GM12878 (cell line): ENCODE measurements around the gene MYOM3. TPM values are rescaled to one million over a fixed set of nuclear protein-coding genes. Genes with fewer than 3 reads are reported as not detected.

Experiments used
- ATAC-seq: fragments of 200-7000 bp; cut with Tn5 transposase; 3 replicates; pipeline ENCODE4 v1.9.1; 2020; ENCODE audit warnings: mild to moderate bottlenecking, moderate library complexity
- BruUV-seq: library from RNA; stranded (reverse); fragments of 400-500 nt; replicated peaks from 2 replicates; lab custom pipeline; 2021; lab: Mats Ljungman, UMichigan
- CTCF ChIA-PET: fragments of 300-600 bp; sonication (Branson Sonifier 250); formaldehyde crosslinking; extraction: SDS; loops from one replicate; lab custom pipeline; 2021; ENCODE audit warnings: inconsistent platforms; lab: Yijun Ruan, JAX
- POLR2A ChIA-PET: fragments of 350-600 bp; formaldehyde crosslinking; extraction: SDS; loops from one replicate; lab custom pipeline; 2021; ENCODE audit warnings: inconsistent platforms; lab: Charles Lee
- RAD21 ChIA-PET: fragments of 300-600 bp; sonication (Branson Sonifier 250); formaldehyde crosslinking; loops from one replicate; lab custom pipeline; 2023; ENCODE audit warnings: antibody characterized with exemption; ENCODE audit not compliant: unreplicated experiment; lab: Charles Lee
- SMC1A ChIA-PET: fragments of 300-600 bp; sonication (Branson Sonifier 250); formaldehyde crosslinking; loops from one replicate; lab custom pipeline; 2023; ENCODE audit not compliant: unreplicated experiment, uncharacterized antibody; lab: Charles Lee
- DNase-seq: peaks from one replicate; pipeline ENCODE4 v3.0.0-alpha.2; 2011; ENCODE audit warnings: low read depth, low spot score
- FAIRE-seq: peaks from 3 replicates; lab custom pipeline; 2011; peaks lifted over from hg19 to GRCh38; lab: Jason Lieb, UNC
- H2AFZ ChIP-seq: 2 replicates; pipeline ENCODE4 v1.6.0; 2011; ENCODE audit warnings: low read depth, low read length, control low read depth; ENCODE audit not compliant: control insufficient read depth
- H3K27ac ChIP-seq: 2 replicates; pipeline ENCODE4 v1.5.1; 2011; ENCODE audit warnings: control low read depth; ENCODE audit not compliant: control insufficient read depth, insufficient read depth
- H3K27me3 ChIP-seq, 2 experiments: replicated peaks in 1 of 2; 2 replicates each; pipeline versions ENCODE4 v1.6.0 to v1.6.1; 2011; ENCODE audit warnings: low read length in 1 of 2; ENCODE audit not compliant: control insufficient read depth in 2 of 2, insufficient read depth in 2 of 2
- H3K36me3 ChIP-seq, 2 experiments: 2 replicates each; pipeline ENCODE4 v1.5.1; 2011; ENCODE audit warnings: low read length in 1 of 2; ENCODE audit not compliant: control insufficient read depth in 2 of 2, insufficient read depth in 2 of 2
- H3K4me1 ChIP-seq: 2 replicates; pipeline ENCODE4 v1.6.1; 2011; ENCODE audit warnings: mild to moderate bottlenecking, low read length, moderate library complexity, mixed read lengths; ENCODE audit not compliant: control insufficient read depth, insufficient read depth
- H3K4me2 ChIP-seq: 2 replicates; pipeline ENCODE4 v1.6.0; 2011; ENCODE audit warnings: control low read depth; ENCODE audit not compliant: control insufficient read depth, insufficient read depth
- H3K4me3 ChIP-seq: fragments of 200-600 bp; sonication (generic); 2 replicates; pipeline ENCODE4 v1.5.1; 2016
- H3K79me2 ChIP-seq: 2 replicates; pipeline ENCODE4 v1.6.0; 2011; ENCODE audit warnings: low read length; ENCODE audit not compliant: control insufficient read depth, insufficient read depth
- H3K9ac ChIP-seq: 2 replicates; pipeline ENCODE4 v1.8.0; 2011; ENCODE audit warnings: low read length, control low read depth, mixed read lengths; ENCODE audit not compliant: control insufficient read depth, insufficient read depth
- H3K9me3 ChIP-seq: replicated peaks from 3 replicates; pipeline ENCODE4 v1.5.1; 2011; ENCODE audit warnings: mild to moderate bottlenecking, low read length; ENCODE audit not compliant: control insufficient read depth, insufficient read depth
- H4K20me1 ChIP-seq: 2 replicates; pipeline ENCODE4 v1.6.0; 2011; ENCODE audit not compliant: control insufficient read depth, insufficient read depth
- ASH2L ChIP-seq: fragments of 300-600, 200-600 bp; sonication (generic); IDR thresholded peaks from 2 replicates; pipeline ENCODE4 v1.6.1; 2017; ENCODE audit warnings: low read depth, mild to moderate bottlenecking, borderline replicate concordance
- SKIL ChIP-seq: fragments of 450-650 bp; IDR thresholded peaks from 2 replicates; pipeline ENCODE4 v1.6.1; 2017; ENCODE audit warnings: mild to moderate bottlenecking, low read depth, inconsistent platforms; ENCODE audit not compliant: poor library complexity, severe bottlenecking
- SRF ChIP-seq, 2 experiments: IDR thresholded peaks; 2 replicates each; pipeline ENCODE4 v1.6.1; 2011; ENCODE audit warnings: low read depth in 2 of 2, low read length in 2 of 2, mild to moderate bottlenecking in 1 of 2, moderate library complexity in 1 of 2
- ZNF687 ChIP-seq: fragments of 450-650 bp; IDR thresholded peaks from 2 replicates; pipeline ENCODE4 v1.6.1; 2017; ENCODE audit warnings: mild to moderate bottlenecking, moderate library complexity
- WGBS: methylation state at CpG from one replicate; pipeline ENCODE4 v1.1.6; 2016; ENCODE audit warnings: low lambda C conversion rate; ENCODE audit not compliant: insufficient replicate concordance, insufficient coverage; ENCODE audit errors: missing lambda C conversion rate; 5-methylcytosine and 5-hydroxymethylcytosine counted together
- in situ Hi-C: fragments of 300-500 bp; cut with MboI; formaldehyde crosslinking; loops from 9 replicates; pipeline ENCODE4 v1.14.3; 2018; ENCODE audit warnings: mixed read lengths
- intact Hi-C: fragments of 100-400 bp; cut with micrococcal nuclease; formaldehyde crosslinking; loops from one replicate; pipeline ENCODE4 v1.14.2; 2022; ENCODE audit not compliant: unreplicated experiment
- polyA plus RNA-seq, 11 experiments: library from polyadenylated mRNA; depleted of rRNA in 4 of 11; unstranded in 6 of 11; stranded (reverse) in 5 of 11; fragments of >200 nt; fragmentation: Nextera tagmentation in 4 of 11; fragmentation: Illumina TruSeq in 1 of 11; extraction: Ambion mirVana in 4 of 11; extraction: Trizol in 1 of 11; gene quantifications; 1 replicate in 1 of 11; 2 replicates in 10 of 11; pipeline versions ENCODE4 v1.2.1 to v1.2.3, GENCODE V29; 2011 to 2016; ENCODE audit warnings: inconsistent platforms in 2 of 11, missing spikeins in 2 of 11, low read depth in 1 of 11
- total RNA-seq, 4 experiments: library from RNA; depleted of rRNA in 3 of 4; stranded (reverse); fragments of >200 nt in 3 of 4; fragmentation: Illumina TruSeq in 1 of 4; extraction: Trizol in 1 of 4; gene quantifications; 2 replicates each; pipeline versions ENCODE4 v1.2.1 to v1.2.3, GENCODE V29; 2013 to 2021

MYOM3 gene
- total and polyA plus RNA-seq, 10 of the 15 experiments (the other 5 are each of a cell fraction or from before 2014, with no cell fraction given) = 0.06 TPM; not detected in 9

- no peak for TF ChIP-seq ASH2L
These were observed 9.5 kb upstream of the MYOM3 start (continued) for GRCh38 chr1:24121406-24121805.

GRCh38 chr1:24120965-24121364 is 9.0 kb upstream of the MYOM3 start:
- ATAC-seq = no peak
- Histone ChIP-seq H3K9me3 (no peaks in the 10 kb centered on the region), H3K4me2 (no peak overlapping the region), H3K79me2 (no peaks in the 10 kb centered on the region), H2AFZ (no peak overlapping the region), H3K36me3 (no peaks in the 10 kb centered on the region)
- ChIA-PET CTCF (no interaction called here), SMC1A (no interaction called here), POLR2A (no interaction called here)
- intact Hi-C loops = no loop called here
- in situ Hi-C loops = no loop called here
- WGBS = 17% methylated on average over 3 of the region's 3 CpGs
- no peak for FAIRE-seq
- no peak for DNase-seq
- TF ChIP-seq SRF (IDR thresholded peaks at IDR 0.05; ENCODE audit: low read depth in 2 of 2, low read length in 2 of 2) = no peak
- TF ChIP-seq ZNF687 = no peak
- TF ChIP-seq SKIL = no peak
- TF ChIP-seq, all 136 proteins: peak for 0
- Histone ChIP-seq H3K27ac (no peak overlapping the region), H3K4me1 (no peaks in the 10 kb centered on the region), H3K4me3 (no peak overlapping the region), H4K20me1 (no peaks in the 10 kb centered on the region), H3K9ac (no peak overlapping the region), H3K27me3 (peaks cover 0 to 3% of the 10 kb centered on the region in 2 experiments; a peak in 2 of 4 replicates)
- BruUV-seq = no TSS peak
- RAD21 ChIA-PET = interaction anchor here (1.2 kb wide), 1 partner anchor 50 kb away, joined by 3 read pairs; no protein-coding TSS in a partner anchor
